Body of pancreas (tissue), 4 donors: ENCODE measurements around the gene CRYBA2.

Experiments used
- CTCF ChIP-seq, 7 experiments: fragments of 450-650 bp in 4 of 7; fragments of 200-600 bp in 3 of 7; sonication (generic) in 3 of 7; IDR thresholded peaks; one replicate each; pipeline ENCODE4 v1.5.1; 2016 to 2019; ENCODE audit warnings: antibody characterized with exemption in 7 of 7
- POLR2A ChIP-seq, 3 donors: fragments of 450-650 bp; IDR thresholded peaks; one replicate each; pipeline ENCODE4 v1.6.1; 2016; ENCODE audit warnings: antibody characterized with exemption in 3 of 3, mild to moderate bottlenecking in 2 of 3

GRCh38 chr2:219025637-219026585, 32.7 kb upstream of the CRYBA2 start:
- TF ChIP-seq POLR2A (IDR thresholded peaks at IDR 0.05): no peak
- no peak for TF ChIP-seq CTCF (IDR thresholded peaks at IDR 0.05)
